ENCODE measurements around the gene AGRP. TPM values are rescaled to one million over a fixed set of nuclear protein-coding genes. Genes with fewer than 3 reads are reported as not detected.

The AGRP gene
- total RNA-seq, 1 donor from 2014 or later = not detected

- no peak overlapping the region for H3K4me3 ChIP-seq
- no peaks in the 10 kb centered on the region for H3K36me3 ChIP-seq
- no peaks in the 10 kb centered on the region for H3K27me3 ChIP-seq
- intact Hi-C loops (cut with DNase I) = no loop called here
- peaks cover 42% of the 10 kb centered on the region for H3K4me1 ChIP-seq
- no peak overlapping the region for H3K27ac ChIP-seq
- DNase-seq (ENCODE audit: extremely low spot score in 2 of 2) = no peak
- H3K9me3 ChIP-seq = no peaks in the 10 kb centered on the region
- TF ChIP-seq POLR2A (IDR thresholded peaks at IDR 0.05) (no peak), POLR2AphosphoS5 (IDR thresholded peaks at IDR 0.05; ENCODE audit: insufficient read depth in 1 of 2, low read depth in 1 of 2) (no peak), CTCF (IDR thresholded peaks at IDR 0.05) (no peak)
Observed at GRCh38 chr16:67470359-67470758, 13.0 kb downstream of the AGRP start.

- H3K36me3 ChIP-seq = no peaks in the 10 kb centered on the region
- intact Hi-C loops (cut with DNase I) = no loop called here
- H3K9me3 ChIP-seq = no peaks in the 10 kb centered on the region
- no peak overlapping the region for H3K4me3 ChIP-seq
- no peaks in the 10 kb centered on the region for H3K27me3 ChIP-seq
- no peak for DNase-seq (ENCODE audit: extremely low spot score in 2 of 2)
- TF ChIP-seq POLR2A (IDR thresholded peaks at IDR 0.05) = no peak
- TF ChIP-seq POLR2AphosphoS5 (IDR thresholded peaks at IDR 0.05; ENCODE audit: insufficient read depth in 1 of 2, low read depth in 1 of 2) = no peak
- TF ChIP-seq CTCF (IDR thresholded peaks at IDR 0.05) = no peak
- no peak overlapping the region for H3K27ac ChIP-seq
- H3K4me1 ChIP-seq = peaks cover 56% of the 10 kb centered on the region
Observed at GRCh38 chr16:67468731-67469130, 14.6 kb downstream of the AGRP start.

- Histone ChIP-seq H3K4me3 (no peak overlapping the region), H3K4me1 (peaks cover 71% of the 10 kb centered on the region), H3K27ac (no peak overlapping the region), H3K9me3 (no peaks in the 10 kb centered on the region), H3K27me3 (no peaks in the 10 kb centered on the region), H3K36me3 (no peaks in the 10 kb centered on the region)
- intact Hi-C loops (cut with DNase I) = no loop called here
- TF ChIP-seq CTCF (IDR thresholded peaks at IDR 0.05) (no peak), POLR2AphosphoS5 (IDR thresholded peaks at IDR 0.05; ENCODE audit: insufficient read depth in 1 of 2, low read depth in 1 of 2) (no peak), POLR2A (IDR thresholded peaks at IDR 0.05) (no peak)
- DNase-seq (ENCODE audit: extremely low spot score in 2 of 2) = no peak
Observed at GRCh38 chr16:67466581-67466980, 16.8 kb downstream of the AGRP start.

- DNase-seq (ENCODE audit: extremely low spot score in 2 of 2) = no peak
- Histone ChIP-seq H3K4me3 (no peak overlapping the region), H3K27me3 (no peaks in the 10 kb centered on the region), H3K27ac (peak overlapping the region; percentile 66), H3K4me1 (peaks cover 77% of the 10 kb centered on the region), H3K9me3 (no peaks in the 10 kb centered on the region), H3K36me3 (no peaks in the 10 kb centered on the region)
- intact Hi-C loops (cut with DNase I) = loop anchor here (2.0 kb wide), 1 partner anchor 34 kb away; the partner anchor contains the start of gene HSD11B2
- no peak for TF ChIP-seq POLR2AphosphoS5 (IDR thresholded peaks at IDR 0.05; ENCODE audit: insufficient read depth in 1 of 2, low read depth in 1 of 2)
- no peak for TF ChIP-seq CTCF (IDR thresholded peaks at IDR 0.05)
- TF ChIP-seq POLR2A (IDR thresholded peaks at IDR 0.05) = no peak
Observed at GRCh38 chr16:67464565-67464964, 18.8 kb downstream of the AGRP start.

- intact Hi-C loops (cut with DNase I) = loop anchor here (2.0 kb wide), 1 partner anchor 33 kb away; the partner anchor contains the start of gene HSD11B2
- H3K36me3 ChIP-seq = no peaks in the 10 kb centered on the region
- TF ChIP-seq POLR2AphosphoS5 (IDR thresholded peaks at IDR 0.05; ENCODE audit: insufficient read depth in 1 of 2, low read depth in 1 of 2) = no peak
- no peak for TF ChIP-seq POLR2A (IDR thresholded peaks at IDR 0.05)
- TF ChIP-seq CTCF (IDR thresholded peaks at IDR 0.05) = no peak
- no peaks in the 10 kb centered on the region for H3K9me3 ChIP-seq
- no peaks in the 10 kb centered on the region for H3K27me3 ChIP-seq
- peak overlapping the region; percentile 81 for H3K27ac ChIP-seq
- no peak for DNase-seq (ENCODE audit: extremely low spot score in 2 of 2)
- peaks cover 77% of the 10 kb centered on the region for H3K4me1 ChIP-seq
- no peak overlapping the region for H3K4me3 ChIP-seq
Observed at GRCh38 chr16:67463691-67464090, 19.7 kb downstream of the AGRP start.

Data from vagina (tissue), 2 donors.